ENCODE data around the gene RHBDD1.

RHBDD1 gene

DNA sequence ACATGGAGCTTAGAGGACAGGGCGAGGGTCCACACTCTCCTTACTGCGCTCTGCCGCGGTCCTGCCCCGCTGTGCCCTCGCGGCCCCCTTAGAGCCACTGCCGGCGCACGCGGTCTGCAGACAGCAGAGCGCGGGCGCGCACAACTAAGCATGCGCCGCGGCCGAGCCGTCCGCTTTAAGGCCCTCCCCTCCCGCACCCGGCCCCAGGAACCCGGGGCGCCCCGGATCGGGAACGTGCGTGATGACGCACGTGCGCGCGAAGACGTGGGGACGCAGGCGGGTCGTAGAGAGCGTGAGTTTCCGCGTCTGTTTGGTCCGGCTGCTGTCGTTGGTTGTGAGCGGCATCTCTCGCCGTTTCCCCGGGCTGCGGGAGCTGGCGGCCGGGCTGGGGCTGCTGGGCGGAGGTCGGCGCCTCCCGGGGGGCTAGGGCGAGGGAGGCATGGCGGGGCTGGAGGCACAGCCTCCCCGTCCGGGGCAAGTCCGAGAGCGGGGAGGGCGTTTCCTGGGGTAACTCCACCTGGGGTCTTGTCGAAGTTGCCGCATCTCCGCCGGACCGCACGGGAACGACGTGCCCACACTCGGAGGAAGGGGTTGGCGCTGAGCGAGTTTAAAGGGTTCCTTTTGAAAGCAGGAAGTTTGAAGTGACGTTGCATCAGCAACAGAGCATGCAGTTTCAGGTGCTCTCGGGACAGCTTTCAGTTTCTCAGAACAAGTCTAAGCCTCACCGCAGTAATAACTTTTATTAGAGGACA, at the start of gene RHBDD1:
TSS of gene RHBDD1 (plus strand) at position 259 of the 752 bp plus-strand sequence. CDS start 28,640 bp downstream, outside the sequence.
- in situ Hi-C loops (cut with MboI; ENCODE audit: low sequenced_read_pairs) = no loop called here

DNA sequence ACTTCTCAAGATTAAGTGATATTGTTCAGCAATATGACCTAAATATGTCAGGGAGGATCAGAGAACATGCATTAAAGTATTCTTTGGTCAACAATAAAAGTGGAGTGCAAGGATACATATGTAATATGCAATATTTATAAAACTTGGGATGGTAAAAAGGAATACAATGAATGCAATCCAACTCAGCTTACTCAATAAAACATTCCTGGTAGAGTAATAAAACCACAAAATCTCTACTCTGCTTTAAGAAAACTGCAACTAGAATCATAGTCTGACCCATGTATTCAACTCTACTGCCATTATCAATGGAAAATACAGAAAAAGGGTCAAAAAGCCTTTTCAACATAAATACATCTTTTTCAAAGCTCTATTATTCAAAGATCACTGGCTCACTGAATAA, 47.8 kb upstream of the RHBDD1 start:
- in situ Hi-C loops (cut with MboI; ENCODE audit: low sequenced_read_pairs) = no loop called here

GRCh38 chr2:226788881-226789490, 46.9 kb upstream of the RHBDD1 start:
- in situ Hi-C loops (cut with MboI; ENCODE audit: low sequenced_read_pairs) = no loop called here

GRCh38 chr2:226790011-226790410, 45.8 kb upstream of the RHBDD1 start:
- in situ Hi-C loops (cut with MboI; ENCODE audit: low sequenced_read_pairs) = no loop called here

DNA sequence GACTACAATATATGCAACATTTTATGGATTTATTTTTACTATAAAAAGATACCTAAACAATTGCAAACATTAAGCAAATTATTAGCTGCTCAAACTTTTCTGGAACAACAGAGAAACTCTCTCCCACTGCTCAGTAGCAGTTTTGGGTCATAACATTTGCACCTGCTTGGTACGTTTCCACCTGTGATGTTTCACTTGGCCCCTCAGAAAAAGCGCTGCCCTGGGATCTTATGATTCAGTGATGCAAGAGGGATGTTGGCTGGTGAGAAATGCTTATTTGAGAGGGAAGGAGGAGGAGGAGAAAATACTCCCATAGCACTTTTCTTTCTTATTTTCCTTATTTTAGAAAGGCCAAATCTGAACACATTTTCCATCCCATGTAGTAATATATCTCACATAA, 45.4 kb upstream of the RHBDD1 start:
- in situ Hi-C loops (cut with MboI; ENCODE audit: low sequenced_read_pairs) = no loop called here

DNA sequence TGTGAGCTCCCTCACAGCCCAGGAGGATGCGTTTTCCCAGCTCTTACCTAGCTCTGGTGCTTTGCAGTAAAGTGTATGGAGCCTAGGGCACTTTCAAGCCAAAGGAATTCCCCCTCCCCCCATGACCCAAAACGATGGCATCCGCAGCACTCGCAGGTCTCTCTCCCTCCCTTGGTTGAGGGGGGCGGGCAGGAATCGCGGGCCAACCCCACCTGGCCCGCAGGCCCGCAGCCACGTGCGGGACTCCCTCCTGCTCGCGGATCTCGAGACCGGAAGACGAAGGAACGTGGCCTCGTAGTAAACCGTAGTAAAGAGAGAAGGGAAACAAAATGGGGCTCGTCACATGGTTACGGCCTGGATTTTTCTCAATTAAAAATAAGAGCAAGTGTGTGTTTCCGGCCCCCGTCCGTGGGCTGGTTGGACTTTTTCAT, 44.8 kb upstream of the RHBDD1 start:
- in situ Hi-C loops (cut with MboI; ENCODE audit: low sequenced_read_pairs) = no loop called here

- in situ Hi-C loops (cut with MboI; ENCODE audit: low sequenced_read_pairs) = no loop called here
Observed at GRCh38 chr2:226791487-226792081, 44.3 kb upstream of the RHBDD1 start.

DNA sequence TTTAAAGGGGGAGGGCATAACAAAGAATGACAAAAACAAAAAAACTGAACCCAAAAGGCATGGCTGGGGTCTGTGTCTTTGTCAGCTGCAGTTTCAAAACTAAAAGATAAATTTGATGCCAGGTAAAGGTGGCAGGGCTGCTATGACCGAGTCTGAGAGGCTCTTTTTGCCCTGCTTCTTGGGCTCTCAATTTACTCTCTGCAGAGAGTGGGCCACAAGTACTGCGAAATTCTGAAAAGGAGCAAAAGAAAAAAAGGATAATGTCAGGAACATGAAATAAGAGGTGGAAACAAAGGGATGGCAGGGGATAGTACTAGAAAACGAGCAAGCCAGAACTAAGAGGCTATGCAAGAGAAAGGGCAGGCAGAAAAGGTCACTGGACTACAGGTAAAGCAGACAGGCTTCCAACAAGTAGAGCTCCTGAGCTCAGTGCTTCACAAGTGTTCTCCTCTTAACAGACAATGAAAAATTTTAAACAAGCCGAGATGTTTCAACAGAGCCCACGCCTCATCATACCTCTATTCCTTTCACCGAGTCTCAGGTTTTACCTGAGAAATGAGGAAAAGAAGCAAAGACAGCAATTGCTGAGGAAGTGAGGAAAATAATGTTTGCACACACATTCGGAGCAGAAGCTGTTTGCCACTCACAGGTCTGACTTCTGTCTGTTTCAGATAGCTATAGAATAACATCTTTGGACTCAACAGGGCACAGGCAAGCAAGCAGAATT, 43.5 kb upstream of the RHBDD1 start:
- in situ Hi-C loops (cut with MboI; ENCODE audit: low sequenced_read_pairs) = no loop called here

DNA sequence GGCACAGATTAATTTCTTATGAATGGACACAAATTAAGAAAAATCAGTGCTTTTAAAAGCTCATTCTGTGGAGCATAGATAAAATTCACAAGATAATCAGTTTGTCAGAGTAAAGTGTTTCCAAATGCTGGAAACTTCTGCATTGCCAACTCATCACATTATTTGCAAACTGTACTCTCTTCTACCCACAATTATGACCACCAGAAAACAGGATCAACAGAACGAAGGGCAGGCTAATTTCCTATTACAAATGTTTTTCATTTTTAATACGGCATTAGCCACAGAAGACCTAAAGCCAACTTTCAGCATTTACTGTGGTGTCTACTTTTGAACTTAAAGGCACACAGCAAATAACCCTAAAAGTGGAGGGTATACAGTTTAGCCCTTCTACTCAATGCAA, 42.2 kb upstream of the RHBDD1 start:
- in situ Hi-C loops (cut with MboI; ENCODE audit: low sequenced_read_pairs) = no loop called here

GRCh38 chr2:226794196-226794661, 41.6 kb upstream of the RHBDD1 start:
- in situ Hi-C loops (cut with MboI; ENCODE audit: low sequenced_read_pairs) = no loop called here

- in situ Hi-C loops (cut with MboI; ENCODE audit: low sequenced_read_pairs) = no loop called here
Observed at GRCh38 chr2:226794751-226795171, 41.1 kb upstream of the RHBDD1 start.

DNA sequence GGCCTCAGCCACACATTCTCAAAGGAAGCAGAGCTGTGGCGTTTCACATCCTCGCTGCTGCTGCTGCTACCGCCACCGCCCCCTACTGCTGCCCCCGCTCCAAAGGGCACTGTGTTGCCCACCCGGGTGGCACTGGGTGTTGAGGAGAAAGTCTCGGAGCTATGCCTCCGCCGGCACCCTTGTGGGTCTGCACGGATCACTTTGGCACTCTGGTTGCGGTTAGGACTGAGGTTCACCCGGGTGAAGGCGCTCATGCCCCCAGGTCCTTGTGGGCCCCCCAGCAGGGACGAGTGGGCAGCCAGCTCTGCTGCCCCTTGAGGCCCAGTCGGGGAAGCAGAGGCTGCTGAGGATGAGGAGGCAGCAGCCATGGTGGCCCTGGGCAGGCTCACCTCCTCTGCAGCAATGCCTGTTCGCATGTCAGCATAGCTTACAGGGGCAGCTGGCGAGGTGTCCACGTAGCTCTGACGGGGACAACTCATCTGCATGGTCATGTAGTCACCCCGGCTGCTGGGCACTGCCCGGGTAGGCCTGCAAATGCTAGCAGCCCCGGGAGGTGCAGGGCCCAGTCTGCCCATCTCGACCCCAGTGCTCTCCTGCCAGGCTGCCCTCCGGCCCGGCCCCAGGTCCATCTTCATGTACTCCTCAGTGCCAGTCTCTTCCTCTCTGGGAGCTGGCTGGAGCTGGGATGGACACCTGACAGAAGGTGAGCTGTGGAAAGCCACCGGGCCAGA, 40.4 kb upstream of the RHBDD1 start:
- in situ Hi-C loops (cut with MboI; ENCODE audit: low sequenced_read_pairs) = no loop called here

- in situ Hi-C loops (cut with MboI; ENCODE audit: low sequenced_read_pairs) = no loop called here
Observed at GRCh38 chr2:226796012-226796839, 39.6 kb upstream of the RHBDD1 start.

GRCh38 chr2:226796840-226797288, 39.0 kb upstream of the RHBDD1 start:
- in situ Hi-C loops (cut with MboI; ENCODE audit: low sequenced_read_pairs) = no loop called here

- in situ Hi-C loops (cut with MboI; ENCODE audit: low sequenced_read_pairs) = no loop called here
Observed at GRCh38 chr2:226797289-226797988, 38.4 kb upstream of the RHBDD1 start.

- in situ Hi-C loops (cut with MboI; ENCODE audit: low sequenced_read_pairs) = no loop called here
Observed at GRCh38 chr2:226797989-226798421, 37.8 kb upstream of the RHBDD1 start.

- in situ Hi-C loops (cut with MboI; ENCODE audit: low sequenced_read_pairs) = no loop called here
Observed at GRCh38 chr2:226798422-226799210, 37.2 kb upstream of the RHBDD1 start.

All from hTERT RPE-1 (cell line).